ENCODE measurements around the gene CCDC88C. TPM values are rescaled to one million over a fixed set of nuclear protein-coding genes. Genes with fewer than 3 reads are reported as not detected.

Gene CCDC88C
- total and polyA plus RNA-seq, 2 experiments from 2014 or later = 23.6 to 60.7 TPM

DNA sequence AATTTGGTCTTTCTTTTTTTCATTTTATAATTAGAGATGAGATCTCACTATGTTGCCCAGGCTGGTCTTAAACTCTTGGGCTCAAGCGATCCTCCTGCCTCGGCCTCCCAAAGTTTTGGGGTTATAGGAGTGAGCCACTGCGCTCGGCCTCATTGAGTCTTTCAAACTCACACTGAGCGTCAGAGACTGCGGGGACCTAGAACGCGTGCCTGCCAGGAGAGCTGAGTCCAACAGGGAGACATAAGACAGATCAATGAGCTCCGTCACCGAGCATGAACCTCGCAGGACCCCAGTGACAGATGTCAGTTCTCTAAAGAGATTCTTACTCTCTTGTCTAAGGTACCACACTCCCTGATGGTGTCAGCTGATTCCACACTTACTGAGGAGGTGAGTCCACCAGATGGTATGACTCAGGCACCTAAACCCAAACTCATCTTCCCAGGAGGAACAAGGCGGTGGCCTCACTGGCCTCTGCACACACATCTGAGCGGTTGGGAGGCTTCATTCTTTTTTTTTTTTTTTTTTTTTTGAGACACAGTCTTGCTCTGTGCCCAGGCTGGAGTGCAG lies 58.9 kb downstream of the CCDC88C start:
- Histone ChIP-seq H3K36me3 (ENCODE audit: insufficient read depth) (no peaks in the 10 kb centered on the region), H3K27ac (ENCODE audit: low read depth) (no peak overlapping the region), H4K20me1 (replicated peaks; ENCODE audit: insufficient read depth) (peaks cover 16% of the 10 kb centered on the region), H2AFZ (no peak overlapping the region), H3F3A (replicated peaks; ENCODE audit: low read depth) (no peaks in the 10 kb centered on the region), H3K4me1 (ENCODE audit: insufficient read depth) (peaks cover 12% of the 10 kb centered on the region; the same call in 1 of the 2 replicates), H3K79me2 (replicated peaks; ENCODE audit: insufficient read depth) (peaks cover 46% of the 10 kb centered on the region), H3K4me2 (no peak overlapping the region), H3K27me3 (ENCODE audit: insufficient read depth) (no peaks in the 10 kb centered on the region), H3K9me2 (ENCODE audit: insufficient read depth) (no peaks in the 10 kb centered on the region), H3K4me3 (no peak overlapping the region)
- H3K27ac Mint-ChIP-seq = no peak overlapping the region
- DNase-seq (ENCODE audit: low spot score) (no peak), ATAC-seq (no peak)
- TF ChIP-seq, protein P1, sequence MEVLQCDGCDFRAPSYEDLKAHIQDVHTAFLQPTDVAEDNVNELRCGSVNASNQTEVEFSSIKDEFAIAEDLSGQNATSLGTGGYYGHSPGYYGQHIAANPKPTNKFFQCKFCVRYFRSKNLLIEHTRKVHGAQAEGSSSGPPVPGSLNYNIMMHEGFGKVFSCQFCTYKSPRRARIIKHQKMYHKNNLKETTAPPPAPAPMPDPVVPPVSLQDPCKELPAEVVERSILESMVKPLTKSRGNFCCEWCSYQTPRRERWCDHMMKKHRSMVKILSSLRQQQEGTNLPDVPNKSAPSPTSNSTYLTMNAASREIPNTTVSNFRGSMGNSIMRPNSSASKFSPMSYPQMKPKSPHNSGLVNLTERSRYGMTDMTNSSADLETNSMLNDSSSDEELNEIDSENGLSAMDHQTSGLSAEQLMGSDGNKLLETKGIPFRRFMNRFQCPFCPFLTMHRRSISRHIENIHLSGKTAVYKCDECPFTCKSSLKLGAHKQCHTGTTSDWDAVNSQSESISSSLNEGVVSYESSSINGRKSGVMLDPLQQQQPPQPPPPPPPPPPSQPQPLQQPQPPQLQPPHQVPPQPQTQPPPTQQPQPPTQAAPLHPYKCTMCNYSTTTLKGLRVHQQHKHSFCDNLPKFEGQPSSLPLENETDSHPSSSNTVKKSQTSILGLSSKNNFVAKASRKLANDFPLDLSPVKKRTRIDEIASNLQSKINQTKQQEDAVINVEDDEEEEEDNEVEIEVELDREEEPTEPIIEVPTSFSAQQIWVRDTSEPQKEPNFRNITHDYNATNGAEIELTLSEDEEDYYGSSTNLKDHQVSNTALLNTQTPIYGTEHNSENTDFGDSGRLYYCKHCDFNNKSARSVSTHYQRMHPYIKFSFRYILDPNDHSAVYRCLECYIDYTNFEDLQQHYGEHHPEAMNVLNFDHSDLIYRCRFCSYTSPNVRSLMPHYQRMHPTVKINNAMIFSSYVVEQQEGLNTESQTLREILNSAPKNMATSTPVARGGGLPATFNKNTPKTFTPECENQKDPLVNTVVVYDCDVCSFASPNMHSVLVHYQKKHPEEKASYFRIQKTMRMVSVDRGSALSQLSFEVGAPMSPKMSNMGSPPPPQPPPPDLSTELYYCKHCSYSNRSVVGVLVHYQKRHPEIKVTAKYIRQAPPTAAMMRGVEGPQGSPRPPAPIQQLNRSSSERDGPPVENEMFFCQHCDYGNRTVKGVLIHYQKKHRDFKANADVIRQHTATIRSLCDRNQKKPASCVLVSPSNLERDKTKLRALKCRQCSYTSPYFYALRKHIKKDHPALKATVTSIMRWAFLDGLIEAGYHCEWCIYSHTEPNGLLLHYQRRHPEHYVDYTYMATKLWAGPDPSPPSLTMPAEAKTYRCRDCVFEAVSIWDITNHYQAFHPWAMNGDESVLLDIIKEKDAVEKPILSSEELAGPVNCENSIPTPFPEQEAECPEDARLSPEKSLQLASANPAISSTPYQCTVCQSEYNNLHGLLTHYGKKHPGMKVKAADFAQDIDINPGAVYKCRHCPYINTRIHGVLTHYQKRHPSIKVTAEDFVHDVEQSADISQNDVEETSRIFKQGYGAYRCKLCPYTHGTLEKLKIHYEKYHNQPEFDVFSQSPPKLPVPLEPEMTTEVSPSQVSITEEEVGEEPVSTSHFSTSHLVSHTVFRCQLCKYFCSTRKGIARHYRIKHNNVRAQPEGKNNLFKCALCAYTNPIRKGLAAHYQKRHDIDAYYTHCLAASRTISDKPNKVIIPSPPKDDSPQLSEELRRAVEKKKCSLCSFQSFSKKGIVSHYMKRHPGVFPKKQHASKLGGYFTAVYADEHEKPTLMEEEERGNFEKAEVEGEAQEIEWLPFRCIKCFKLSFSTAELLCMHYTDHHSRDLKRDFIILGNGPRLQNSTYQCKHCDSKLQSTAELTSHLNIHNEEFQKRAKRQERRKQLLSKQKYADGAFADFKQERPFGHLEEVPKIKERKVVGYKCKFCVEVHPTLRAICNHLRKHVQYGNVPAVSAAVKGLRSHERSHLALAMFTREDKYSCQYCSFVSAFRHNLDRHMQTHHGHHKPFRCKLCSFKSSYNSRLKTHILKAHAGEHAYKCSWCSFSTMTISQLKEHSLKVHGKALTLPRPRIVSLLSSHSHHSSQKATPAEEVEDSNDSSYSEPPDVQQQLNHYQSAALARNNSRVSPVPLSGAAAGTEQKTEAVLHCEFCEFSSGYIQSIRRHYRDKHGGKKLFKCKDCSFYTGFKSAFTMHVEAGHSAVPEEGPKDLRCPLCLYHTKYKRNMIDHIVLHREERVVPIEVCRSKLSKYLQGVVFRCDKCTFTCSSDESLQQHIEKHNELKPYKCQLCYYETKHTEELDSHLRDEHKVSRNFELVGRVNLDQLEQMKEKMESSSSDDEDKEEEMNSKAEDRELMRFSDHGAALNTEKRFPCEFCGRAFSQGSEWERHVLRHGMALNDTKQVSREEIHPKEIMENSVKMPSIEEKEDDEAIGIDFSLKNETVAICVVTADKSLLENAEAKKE (CRISPR knock-in tag; IDR thresholded peaks at IDR 0.05) = no peak
- no peak for TF ChIP-seq STAT1 (IDR thresholded peaks at IDR 0.05; ENCODE audit: unreplicated experiment)
- no peak overlapping the region for H3K4me3 Mint-ChIP-seq
- peaks cover 9% of the 10 kb centered on the region for H3K27me3 Mint-ChIP-seq (ENCODE audit: insufficient read depth, low read depth, poor library complexity)
- H3K36me3 Mint-ChIP-seq (ENCODE audit: low read depth) = peaks cover 7% of the 10 kb centered on the region; the same call in 2 of the 3 replicates
- H3K4me1 Mint-ChIP-seq = peaks cover 30% of the 10 kb centered on the region
- H3K9me3 Mint-ChIP-seq = no peaks in the 10 kb centered on the region

DNA sequence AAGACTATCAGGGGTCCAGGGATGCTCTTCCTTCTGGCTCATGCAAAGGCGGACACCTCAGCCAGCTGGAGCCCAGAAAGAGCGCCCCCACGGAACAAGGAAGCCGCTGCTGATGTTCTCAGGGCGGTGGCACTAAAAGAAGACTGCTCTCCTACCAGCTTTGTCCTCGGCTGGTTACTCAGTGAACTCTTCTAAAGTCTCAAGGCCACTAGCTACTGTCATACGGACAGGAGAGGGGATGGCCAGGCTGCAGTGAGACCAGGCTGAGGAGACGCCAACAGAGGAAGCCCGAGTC lies 59.6 kb downstream of the CCDC88C start:
- Mint-ChIP-seq H3K27me3 (ENCODE audit: insufficient read depth, low read depth, poor library complexity) (peaks cover 9% of the 10 kb centered on the region), H3K4me3 (no peak overlapping the region), H3K27ac (no peak overlapping the region), H3K9me3 (no peaks in the 10 kb centered on the region), H3K4me1 (peaks cover 33% of the 10 kb centered on the region), H3K36me3 (ENCODE audit: low read depth) (peaks cover 7% of the 10 kb centered on the region; the same call in 2 of the 3 replicates)
- no peak overlapping the region for H3K27ac ChIP-seq (ENCODE audit: low read depth)
- H3K4me2 ChIP-seq = no peak overlapping the region
- H3K79me2 ChIP-seq (replicated peaks; ENCODE audit: insufficient read depth) = peaks cover 38% of the 10 kb centered on the region
- H3K9me2 ChIP-seq (ENCODE audit: insufficient read depth) = no peaks in the 10 kb centered on the region
- no peaks in the 10 kb centered on the region for H3F3A ChIP-seq (replicated peaks; ENCODE audit: low read depth)
- no peaks in the 10 kb centered on the region for H3K36me3 ChIP-seq (ENCODE audit: insufficient read depth)
- no peak overlapping the region for H3K4me3 ChIP-seq
- peaks cover 16% of the 10 kb centered on the region for H4K20me1 ChIP-seq (replicated peaks; ENCODE audit: insufficient read depth)
- DNase-seq (ENCODE audit: low spot score) = no peak
- peaks cover 7% of the 10 kb centered on the region; the same call in 1 of the 2 replicates for H3K4me1 ChIP-seq (ENCODE audit: insufficient read depth)
- TF ChIP-seq EZH2phosphoT487 (IDR thresholded peaks at IDR 0.05; ENCODE audit: unreplicated experiment) (no peak), STAT1 (IDR thresholded peaks at IDR 0.05; ENCODE audit: unreplicated experiment) (no peak), ZNF331 (CRISPR knock-in tag; IDR thresholded peaks at IDR 0.05; ENCODE audit: low read depth) (no peak)
- TF ChIP-seq, protein P2, sequence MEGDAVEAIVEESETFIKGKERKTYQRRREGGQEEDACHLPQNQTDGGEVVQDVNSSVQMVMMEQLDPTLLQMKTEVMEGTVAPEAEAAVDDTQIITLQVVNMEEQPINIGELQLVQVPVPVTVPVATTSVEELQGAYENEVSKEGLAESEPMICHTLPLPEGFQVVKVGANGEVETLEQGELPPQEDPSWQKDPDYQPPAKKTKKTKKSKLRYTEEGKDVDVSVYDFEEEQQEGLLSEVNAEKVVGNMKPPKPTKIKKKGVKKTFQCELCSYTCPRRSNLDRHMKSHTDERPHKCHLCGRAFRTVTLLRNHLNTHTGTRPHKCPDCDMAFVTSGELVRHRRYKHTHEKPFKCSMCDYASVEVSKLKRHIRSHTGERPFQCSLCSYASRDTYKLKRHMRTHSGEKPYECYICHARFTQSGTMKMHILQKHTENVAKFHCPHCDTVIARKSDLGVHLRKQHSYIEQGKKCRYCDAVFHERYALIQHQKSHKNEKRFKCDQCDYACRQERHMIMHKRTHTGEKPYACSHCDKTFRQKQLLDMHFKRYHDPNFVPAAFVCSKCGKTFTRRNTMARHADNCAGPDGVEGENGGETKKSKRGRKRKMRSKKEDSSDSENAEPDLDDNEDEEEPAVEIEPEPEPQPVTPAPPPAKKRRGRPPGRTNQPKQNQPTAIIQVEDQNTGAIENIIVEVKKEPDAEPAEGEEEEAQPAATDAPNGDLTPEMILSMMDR (conservative IDR thresholded peaks at IDR 0.05; ENCODE audit: low read depth in 2 of 2) = peak in 1 of 2 experiments; percentile 25; a peak in 2 of 4 replicates
- H2AFZ ChIP-seq = no peak overlapping the region
- no peaks in the 10 kb centered on the region for H3K27me3 ChIP-seq (ENCODE audit: insufficient read depth)
- ATAC-seq = no peak
